Uterus (tissue), 2 donors: ENCODE data around the gene MED10.

Experiments used
- POLR2A ChIP-seq, 2 donors: fragments of 450-650 bp; IDR thresholded peaks; one replicate each; pipeline ENCODE4 v1.6.1; 2016; ENCODE audit warnings: antibody characterized with exemption in 2 of 2, mild to moderate bottlenecking in 1 of 2, moderate library complexity in 1 of 2
- TF ChIP-seq, protein P1 (sequence below), 4 experiments: fragments of 200-600 bp in 2 of 4; fragments of 450-650 bp in 2 of 4; sonication (generic) in 2 of 4; IDR thresholded peaks; one replicate each; pipeline ENCODE4 v1.5.1; 2016 to 2019; ENCODE audit warnings: antibody characterized with exemption in 4 of 4, mild to moderate bottlenecking in 2 of 4, moderate library complexity in 1 of 4

DNA sequence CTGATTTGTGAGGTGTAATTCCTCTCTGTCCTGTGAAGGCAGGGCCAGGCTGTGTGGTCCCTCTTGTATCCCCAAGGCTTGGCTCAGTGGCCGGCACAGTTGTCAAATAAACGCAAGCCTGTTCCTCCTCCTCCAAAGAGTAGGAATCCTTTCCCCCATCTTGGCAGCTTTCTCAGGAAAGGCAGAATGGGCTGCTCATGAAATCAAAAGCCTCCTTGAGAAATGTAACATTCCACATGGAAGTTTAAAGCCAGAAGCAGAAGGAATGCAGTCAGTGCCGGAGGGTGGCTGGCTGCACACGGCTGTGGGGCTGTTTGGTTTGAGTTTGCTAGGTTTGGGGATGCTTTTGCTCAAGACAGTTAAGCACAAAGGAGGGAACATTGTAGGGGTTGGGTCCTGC, 34.5 kb upstream of the MED10 start:
- no peak for TF ChIP-seq POLR2A (IDR thresholded peaks at IDR 0.05)
- TF ChIP-seq, protein P1, sequence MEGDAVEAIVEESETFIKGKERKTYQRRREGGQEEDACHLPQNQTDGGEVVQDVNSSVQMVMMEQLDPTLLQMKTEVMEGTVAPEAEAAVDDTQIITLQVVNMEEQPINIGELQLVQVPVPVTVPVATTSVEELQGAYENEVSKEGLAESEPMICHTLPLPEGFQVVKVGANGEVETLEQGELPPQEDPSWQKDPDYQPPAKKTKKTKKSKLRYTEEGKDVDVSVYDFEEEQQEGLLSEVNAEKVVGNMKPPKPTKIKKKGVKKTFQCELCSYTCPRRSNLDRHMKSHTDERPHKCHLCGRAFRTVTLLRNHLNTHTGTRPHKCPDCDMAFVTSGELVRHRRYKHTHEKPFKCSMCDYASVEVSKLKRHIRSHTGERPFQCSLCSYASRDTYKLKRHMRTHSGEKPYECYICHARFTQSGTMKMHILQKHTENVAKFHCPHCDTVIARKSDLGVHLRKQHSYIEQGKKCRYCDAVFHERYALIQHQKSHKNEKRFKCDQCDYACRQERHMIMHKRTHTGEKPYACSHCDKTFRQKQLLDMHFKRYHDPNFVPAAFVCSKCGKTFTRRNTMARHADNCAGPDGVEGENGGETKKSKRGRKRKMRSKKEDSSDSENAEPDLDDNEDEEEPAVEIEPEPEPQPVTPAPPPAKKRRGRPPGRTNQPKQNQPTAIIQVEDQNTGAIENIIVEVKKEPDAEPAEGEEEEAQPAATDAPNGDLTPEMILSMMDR (IDR thresholded peaks at IDR 0.05) = no peak
